ENCODE measurements around the gene ELOVL4. TPM values are rescaled to one million over a fixed set of nuclear protein-coding genes. Genes with fewer than 3 reads are reported as not detected.

ELOVL4 gene
- total and polyA plus RNA-seq, 2 of the 13 experiments (the other 11 are each of a cell fraction or from before 2014, with no cell fraction given) = 0.04 TPM; not detected in 1

- TF ChIP-seq HOXA5 (CRISPR knock-in tag; IDR thresholded peaks at IDR 0.05) = no peak
These were observed 58.8 kb downstream of the ELOVL4 start (continued) for GRCh38 chr6:79888587-79888986.

- BruUV-seq (replicated peaks) = no TSS peak
- no peak overlapping the region for H3K4me2 ChIP-seq (ENCODE audit: low read depth, low read length)
- 27% methylated on average over 6 of the region's 6 CpGs for WGBS (ENCODE audit: low lambda C conversion rate)
- ATAC-seq = peak; percentile 31; the same call in 2 of the 3 replicates
- no peak overlapping the region for H3K9ac ChIP-seq (ENCODE audit: insufficient read depth, low read depth, low read length)
- H3K4me3 ChIP-seq (replicated peaks in 1 of 3; ENCODE audit: insufficient read depth in 1 of 3, low read depth in 2 of 3, low read length in 3 of 3) = no peak overlapping the region
- H3K9me3 ChIP-seq (ENCODE audit: low read length) = no peaks in the 10 kb centered on the region
- POLR2A ChIA-PET = no interaction called here
- intact Hi-C loops (cut with micrococcal nuclease; ENCODE audit: unreplicated experiment) (no loop called here), in situ Hi-C loops (cut with HindIII; ENCODE audit: extremely low pct_ligation_motif_present, low pct_unique_long_range_greater_than_20kb) (no loop called here)
- H3K4me1 ChIP-seq (ENCODE audit: insufficient read depth, low read length) = no peaks in the 10 kb centered on the region
- no peaks in the 10 kb centered on the region for H3K79me2 ChIP-seq (ENCODE audit: insufficient read depth, low read length)
- TF ChIP-seq ZNF282 (IDR thresholded peaks at IDR 0.05; ENCODE audit: partially characterized antibody) (no peak), HNF4A (CRISPR knock-in tag; IDR thresholded peaks at IDR 0.05) (no peak), ZNF343 (CRISPR knock-in tag; IDR thresholded peaks at IDR 0.05) (no peak)
- H4K20me1 ChIP-seq (ENCODE audit: insufficient read depth, low read length) = no peaks in the 10 kb centered on the region
- H3K27me3 ChIP-seq (ENCODE audit: control insufficient read depth in 1 of 2, insufficient read depth in 2 of 2, low read length in 2 of 2) = no peaks in the 10 kb centered on the region; a peak in 1 of 5 replicates
- no peaks in the 10 kb centered on the region for H3K36me3 ChIP-seq (replicated peaks in 1 of 2; ENCODE audit: control insufficient read depth in 1 of 2, insufficient read depth in 2 of 2, low read length in 2 of 2)
- no peak overlapping the region for H2AFZ ChIP-seq (ENCODE audit: low read length)
- CTCF ChIA-PET (ENCODE audit: low intra/inter-chr PET ratio, low total read pairs) = no interaction called here
- H3K27ac ChIP-seq (ENCODE audit: extremely low read length, insufficient read depth, low read length) = no peak overlapping the region
- no peak for DNase-seq (ENCODE audit: low spot score)
- FAIRE-seq = no peak
These were observed 69.1 kb downstream of the ELOVL4 start for GRCh38 chr6:79878142-79878748.

GRCh38 chr6:79874531-79875134 lies 72.7 kb downstream of the ELOVL4 start:
- no peak for TF ChIP-seq ZNF550 (CRISPR knock-in tag; IDR thresholded peaks at IDR 0.05; ENCODE audit: borderline replicate concordance)
- TF ChIP-seq CEBPB (IDR thresholded peaks at IDR 0.05; ENCODE audit: borderline replicate concordance, low read depth, low read length) = 0 out of 2 replicates have a peak, but pooled peaks have one; percentile 41
- BruUV-seq (replicated peaks) = no TSS peak
- no peak overlapping the region for H3K4me3 ChIP-seq (replicated peaks in 1 of 3; ENCODE audit: insufficient read depth in 1 of 3, low read depth in 2 of 3, low read length in 3 of 3)
- 4% methylated on average over 5 of the region's 5 CpGs for WGBS (ENCODE audit: low lambda C conversion rate)
- H3K9ac ChIP-seq (ENCODE audit: insufficient read depth, low read depth, low read length) = no peak overlapping the region
- in situ Hi-C loops (cut with HindIII; ENCODE audit: extremely low pct_ligation_motif_present, low pct_unique_long_range_greater_than_20kb) (no loop called here), intact Hi-C loops (cut with micrococcal nuclease; ENCODE audit: unreplicated experiment) (no loop called here)
- peaks cover 6% of the 10 kb centered on the region for H3K4me1 ChIP-seq (ENCODE audit: insufficient read depth, low read length)
- H3K9me3 ChIP-seq (ENCODE audit: low read length) = no peaks in the 10 kb centered on the region
- H3K27ac ChIP-seq (ENCODE audit: extremely low read length, insufficient read depth, low read length) = no peak overlapping the region
- no peak for DNase-seq (ENCODE audit: low spot score)
- H3K27me3 ChIP-seq (ENCODE audit: control insufficient read depth in 1 of 2, insufficient read depth in 2 of 2, low read length in 2 of 2) = peaks cover 0 to 8% of the 10 kb centered on the region in 2 experiments; a peak in 1 of 5 replicates
- no peaks in the 10 kb centered on the region for H3K36me3 ChIP-seq (replicated peaks in 1 of 2; ENCODE audit: control insufficient read depth in 1 of 2, insufficient read depth in 2 of 2, low read length in 2 of 2)
- POLR2A ChIA-PET = no interaction called here
- no peaks in the 10 kb centered on the region for H3K79me2 ChIP-seq (ENCODE audit: insufficient read depth, low read length)
- no peak for ATAC-seq
- CTCF ChIA-PET (ENCODE audit: low intra/inter-chr PET ratio, low total read pairs) = no interaction called here
- H2AFZ ChIP-seq (ENCODE audit: low read length) = no peak overlapping the region
- H4K20me1 ChIP-seq (ENCODE audit: insufficient read depth, low read length) = no peaks in the 10 kb centered on the region
- no peak for FAIRE-seq
- no peak overlapping the region for H3K4me2 ChIP-seq (ENCODE audit: low read depth, low read length)
